T-helper 17 cell (primary cell): ENCODE results near the gene NTRK2. TPM values are rescaled to one million over a fixed set of nuclear protein-coding genes. Genes with fewer than 3 reads are reported as not detected.

Experiments used
- ATAC-seq: fragments of 150-1000 bp; cut with Tn5 transposase; 2 replicates; pipeline ENCODE4 v1.10.0; 2021; ENCODE audit warnings: mild to moderate bottlenecking, moderate library complexity
- DNase-seq, 3 donors: peaks; one replicate each; pipeline versions ENCODE4 v3.0.0 to v3.0.0-alpha.2; 2020 to 2021
- H3K9me3 ChIP-seq: one replicate; pipeline ENCODE4 v1.7.0; 2013; ENCODE audit warnings: low read length, mild to moderate bottlenecking; ENCODE audit not compliant: control insufficient read depth, poor library complexity, severe bottlenecking
- H3K27ac Mint-ChIP-seq: one replicate; pipeline ENCODE4 v1.8.0; 2022; ENCODE audit warnings: mild to moderate bottlenecking, moderate library complexity, mixed read lengths
- H3K27me3 Mint-ChIP-seq: one replicate; pipeline ENCODE4 v1.8.0; 2022; ENCODE audit warnings: mixed read lengths
- H3K36me3 Mint-ChIP-seq: one replicate; pipeline ENCODE4 v1.8.0; 2022; ENCODE audit warnings: low read depth, mixed read lengths
- H3K4me1 Mint-ChIP-seq: one replicate; pipeline ENCODE4 v1.8.0; 2022; ENCODE audit warnings: mild to moderate bottlenecking, mixed read lengths
- H3K4me3 Mint-ChIP-seq: one replicate; pipeline ENCODE4 v1.8.0; 2022; ENCODE audit warnings: mild to moderate bottlenecking, moderate library complexity, mixed read lengths
- total RNA-seq, 4 donors: library from RNA in 2 of 4; stranded (reverse) in 2 of 4; gene quantifications; one replicate each; pipeline ENCODE4 v1.2.3 and lab custom pipeline; 2022 to 2026

The NTRK2 gene
- total RNA-seq, 2 donors from 2014 or later: 1.1 to 1.6 TPM

DNA sequence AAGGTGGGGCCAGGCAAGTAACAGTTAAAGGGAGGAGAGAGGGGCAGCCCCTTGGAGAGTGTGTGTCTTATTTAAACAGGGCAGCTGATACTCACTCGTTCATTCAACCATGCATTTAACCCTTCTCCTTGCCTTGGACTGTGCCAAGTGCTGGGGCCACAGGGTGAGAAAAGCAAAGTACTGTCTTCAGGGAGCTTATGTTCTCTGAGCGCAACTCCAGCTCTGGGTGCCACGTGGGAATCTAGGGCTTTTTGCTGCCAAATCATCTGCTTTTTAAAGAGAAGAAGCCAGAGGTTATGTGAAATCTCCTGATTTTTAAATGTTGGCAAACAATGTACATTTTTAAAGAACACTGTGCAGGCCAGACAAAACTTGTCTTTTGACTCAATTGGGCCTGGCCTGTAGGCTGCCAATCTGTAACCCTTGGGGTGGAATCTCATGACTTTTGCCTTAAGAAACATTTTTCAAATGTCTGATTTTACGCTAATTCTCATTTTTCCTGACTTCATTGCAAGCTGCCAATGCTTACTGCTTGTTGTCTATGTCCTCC, 157.8 kb downstream of the NTRK2 start:
- Mint-ChIP-seq H3K27me3 (peaks cover 37% of the 10 kb centered on the region), H3K27ac (no peak overlapping the region), H3K4me1 (no peaks in the 10 kb centered on the region), H3K4me3 (no peak overlapping the region), H3K36me3 (no peaks in the 10 kb centered on the region)
- DNase-seq (no peak), ATAC-seq (no peak)
- no peaks in the 10 kb centered on the region for H3K9me3 ChIP-seq

DNA sequence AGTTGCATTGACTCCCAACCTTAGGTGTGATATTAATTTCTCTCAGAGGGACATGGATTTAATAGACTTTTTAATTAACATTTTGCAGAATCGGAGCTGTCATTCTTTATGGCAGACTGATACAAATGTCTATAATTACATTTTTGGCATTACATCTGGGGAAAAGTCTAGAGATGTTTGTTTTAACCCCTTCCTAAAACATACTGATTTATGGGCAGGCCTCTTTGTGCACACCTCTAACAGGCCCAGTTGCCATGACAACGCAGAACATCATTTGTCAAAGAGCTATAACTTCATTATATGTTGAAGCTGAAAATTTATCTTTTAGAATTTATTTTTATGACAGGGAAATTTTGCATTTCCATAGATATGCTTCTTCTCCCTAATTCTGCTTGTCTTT, 158.5 kb downstream of the NTRK2 start:
- no peak for DNase-seq
- no peak overlapping the region for H3K27ac Mint-ChIP-seq
- ATAC-seq: no peak
- H3K9me3 ChIP-seq: no peaks in the 10 kb centered on the region
- H3K27me3 Mint-ChIP-seq: peaks cover 31% of the 10 kb centered on the region
- H3K4me3 Mint-ChIP-seq: no peak overlapping the region
- H3K36me3 Mint-ChIP-seq: no peaks in the 10 kb centered on the region
- H3K4me1 Mint-ChIP-seq: no peaks in the 10 kb centered on the region

DNA sequence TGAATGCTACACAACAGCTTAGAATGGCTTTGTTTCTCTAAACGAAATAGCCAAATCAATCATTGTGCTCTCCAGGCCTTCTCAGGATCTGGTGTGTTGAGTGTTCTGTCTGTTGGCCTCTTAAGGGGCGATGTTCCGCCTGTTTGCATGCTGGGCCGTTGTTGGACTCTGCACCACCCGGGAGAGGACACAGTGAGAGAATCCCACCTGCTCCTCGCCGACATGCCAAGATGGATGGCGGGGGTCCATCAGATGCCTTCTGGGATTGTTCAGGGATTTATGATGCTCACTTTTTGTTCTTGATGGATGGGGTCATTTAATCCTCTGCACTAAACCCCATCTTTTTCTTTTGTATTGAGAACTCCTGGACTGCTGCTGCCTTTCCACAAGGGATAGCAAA, 159.9 kb downstream of the NTRK2 start:
- Mint-ChIP-seq H3K36me3 (no peaks in the 10 kb centered on the region), H3K27ac (no peak overlapping the region), H3K4me3 (no peak overlapping the region), H3K27me3 (peaks cover 22% of the 10 kb centered on the region), H3K4me1 (peaks cover 2% of the 10 kb centered on the region)
- DNase-seq (no peak), ATAC-seq (no peak)
- no peaks in the 10 kb centered on the region for H3K9me3 ChIP-seq

DNA sequence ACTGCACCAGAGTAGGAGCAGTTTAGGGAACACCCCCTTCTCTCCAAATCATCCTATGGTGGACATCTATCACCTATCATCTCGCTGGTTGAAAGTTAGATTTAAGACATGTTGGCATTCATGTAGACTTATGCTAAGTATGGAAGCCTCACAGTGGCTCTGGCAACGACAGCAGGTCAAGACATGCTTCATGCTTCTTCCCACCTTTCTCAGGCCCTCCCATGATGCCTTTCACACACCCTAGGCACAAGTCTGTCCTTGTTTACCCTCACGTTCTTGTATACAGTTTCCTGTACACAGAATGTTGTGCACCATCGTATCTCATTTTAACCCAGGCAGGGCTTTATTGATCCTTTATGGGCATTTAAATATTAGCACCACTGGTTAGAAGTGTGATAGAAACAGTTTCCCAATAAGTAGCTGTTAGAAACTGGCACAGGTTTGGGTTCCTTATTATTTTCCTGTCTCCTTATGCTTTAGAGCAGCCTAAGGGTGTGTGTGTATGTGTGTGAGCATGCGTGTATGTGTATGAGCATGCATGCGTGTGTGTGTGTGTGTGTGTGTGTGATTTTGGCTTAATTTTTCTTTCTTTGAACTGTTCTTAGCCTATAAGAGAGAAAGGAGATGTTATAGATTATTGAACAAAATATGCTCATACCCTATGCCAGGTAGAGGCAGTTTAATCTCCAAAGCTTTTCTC, 160.6 kb downstream of the NTRK2 start:
- no peak for ATAC-seq
- H3K27ac Mint-ChIP-seq: no peak overlapping the region

DNA sequence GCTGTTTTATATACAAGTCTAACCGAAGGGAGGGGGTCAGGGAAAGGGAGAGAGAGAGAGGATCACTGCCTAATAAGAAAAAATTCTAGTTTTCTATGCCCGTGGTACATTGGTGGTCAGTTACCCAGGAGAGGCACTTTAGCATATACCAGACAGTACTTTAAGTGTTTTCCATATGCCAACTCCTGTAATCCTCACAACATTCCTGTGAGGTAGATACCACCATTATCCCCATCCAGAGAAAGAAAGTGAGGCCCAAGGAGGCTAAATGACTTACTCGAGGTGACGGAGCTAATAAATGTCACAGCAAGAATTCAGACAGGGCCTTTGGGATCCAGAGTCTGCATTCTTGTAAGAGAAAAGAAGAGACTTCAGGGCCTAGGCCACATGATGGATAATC, 161.8 kb downstream of the NTRK2 start:
- H3K9me3 ChIP-seq: no peaks in the 10 kb centered on the region
- ATAC-seq: no peak
- H3K27ac Mint-ChIP-seq: no peak overlapping the region
- no peaks in the 10 kb centered on the region for H3K36me3 Mint-ChIP-seq
- no peak overlapping the region for H3K4me3 Mint-ChIP-seq
- H3K4me1 Mint-ChIP-seq: peaks cover 2% of the 10 kb centered on the region
- no peak for DNase-seq
- peaks cover 34% of the 10 kb centered on the region for H3K27me3 Mint-ChIP-seq

More for the DNA sequence above, 160.6 kb downstream of the NTRK2 start:
- Mint-ChIP-seq H3K4me1 (peaks cover 2% of the 10 kb centered on the region), H3K4me3 (no peak overlapping the region), H3K27me3 (peaks cover 22% of the 10 kb centered on the region), H3K36me3 (no peaks in the 10 kb centered on the region)
- H3K9me3 ChIP-seq: no peaks in the 10 kb centered on the region
- DNase-seq: no peak

DNA sequence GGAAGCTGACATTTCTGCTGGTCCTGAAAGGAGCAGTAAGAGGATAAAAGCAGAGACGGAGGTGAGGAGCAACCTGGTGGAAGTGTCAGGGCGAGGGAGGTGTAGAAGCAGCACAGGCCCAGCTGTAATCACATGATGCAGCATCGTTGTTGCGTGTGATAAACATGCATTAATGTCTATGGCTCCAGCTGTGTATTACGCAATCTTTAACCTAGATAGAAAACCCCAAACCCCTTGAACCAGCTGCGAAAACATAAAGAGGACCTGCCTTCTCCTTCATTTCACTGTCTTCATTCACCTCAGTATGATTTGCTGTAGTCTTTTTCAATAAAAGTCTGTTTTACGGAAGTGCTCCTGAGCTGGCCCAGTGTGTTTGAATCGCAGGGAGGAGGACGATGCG, 162.9 kb downstream of the NTRK2 start:
- H3K27me3 Mint-ChIP-seq: peaks cover 38% of the 10 kb centered on the region
- H3K36me3 Mint-ChIP-seq: no peaks in the 10 kb centered on the region

DNA sequence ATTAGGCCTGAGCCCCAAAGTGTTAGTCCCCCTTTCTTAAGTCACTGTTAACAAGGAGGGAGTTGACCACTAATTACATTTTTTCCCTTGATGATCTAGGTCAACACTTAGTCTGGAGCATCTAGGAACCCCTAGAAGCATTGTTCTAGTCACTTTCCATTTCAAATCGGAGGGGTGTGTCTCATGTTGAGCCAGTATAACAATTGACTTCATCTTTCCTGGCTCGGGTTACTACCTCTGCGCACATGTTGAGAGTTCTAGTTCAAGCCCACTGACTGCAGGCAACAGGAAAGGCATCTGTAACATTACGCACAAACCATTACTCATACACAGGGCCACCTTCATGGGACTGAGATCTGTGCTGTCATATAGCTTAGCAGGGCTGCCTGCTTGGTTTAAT, 164.9 kb downstream of the NTRK2 start:
- Mint-ChIP-seq H3K27ac (no peak overlapping the region), H3K4me3 (no peak overlapping the region), H3K27me3 (peaks cover 43% of the 10 kb centered on the region), H3K36me3 (no peaks in the 10 kb centered on the region), H3K4me1 (peaks cover 2% of the 10 kb centered on the region)
- H3K9me3 ChIP-seq: no peaks in the 10 kb centered on the region
- DNase-seq (no peak), ATAC-seq (no peak)

More for the DNA sequence above, 162.9 kb downstream of the NTRK2 start:
- Mint-ChIP-seq H3K4me1 (peaks cover 2% of the 10 kb centered on the region), H3K27ac (no peak overlapping the region), H3K4me3 (no peak overlapping the region)
- ATAC-seq: no peak
- no peak for DNase-seq
- no peaks in the 10 kb centered on the region for H3K9me3 ChIP-seq

DNA sequence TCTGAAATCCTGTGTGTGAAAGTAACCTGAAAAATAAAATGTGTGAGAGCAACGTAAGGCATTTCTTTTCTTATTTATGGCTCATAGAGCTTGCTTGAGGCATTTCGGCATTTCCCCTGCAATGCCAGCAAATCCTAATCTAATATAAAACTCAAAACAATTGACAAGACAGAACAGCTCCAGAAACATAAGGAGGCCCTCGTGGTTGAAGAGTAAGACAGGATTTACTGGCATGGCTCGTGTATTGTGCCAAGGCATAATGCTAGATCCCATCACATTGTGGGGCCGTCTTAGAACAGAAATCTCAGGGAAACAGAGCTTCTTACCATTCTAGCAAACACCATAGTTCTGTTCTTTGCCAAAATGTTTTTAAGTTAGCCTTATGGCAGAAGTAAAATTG, 166.2 kb downstream of the NTRK2 start:
- no peak overlapping the region for H3K4me3 Mint-ChIP-seq
- no peaks in the 10 kb centered on the region for H3K9me3 ChIP-seq
- H3K27me3 Mint-ChIP-seq: peaks cover 40% of the 10 kb centered on the region
- no peak for ATAC-seq
- H3K27ac Mint-ChIP-seq: no peak overlapping the region
- no peak for DNase-seq
- peaks cover 2% of the 10 kb centered on the region for H3K4me1 Mint-ChIP-seq
- H3K36me3 Mint-ChIP-seq: peaks cover 3% of the 10 kb centered on the region

DNA sequence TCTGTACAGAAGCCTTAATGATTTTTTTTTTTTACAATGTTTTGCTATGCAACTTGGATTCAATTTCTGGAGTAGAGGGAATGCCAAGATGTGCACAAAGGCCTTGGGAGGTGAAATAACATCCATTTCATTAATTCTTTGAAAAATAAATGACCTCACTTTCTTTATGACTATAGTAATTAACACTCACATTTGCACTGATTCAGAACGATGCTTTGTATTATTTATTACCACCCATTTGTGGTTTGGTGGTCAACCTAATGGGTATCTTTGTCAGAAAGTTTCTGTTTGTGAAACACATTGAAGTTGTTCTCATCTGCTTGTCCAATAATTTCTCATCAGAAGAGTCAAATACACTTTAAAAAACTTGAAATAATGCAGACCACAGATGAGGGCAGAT, 169.3 kb downstream of the NTRK2 start:
- ATAC-seq (no peak), DNase-seq (no peak)
- H3K4me1 Mint-ChIP-seq: no peaks in the 10 kb centered on the region
- peaks cover 44% of the 10 kb centered on the region for H3K27me3 Mint-ChIP-seq
- H3K4me3 Mint-ChIP-seq: no peak overlapping the region
- peaks cover 3% of the 10 kb centered on the region for H3K36me3 Mint-ChIP-seq
- H3K27ac Mint-ChIP-seq: no peak overlapping the region
- no peaks in the 10 kb centered on the region for H3K9me3 ChIP-seq

DNA sequence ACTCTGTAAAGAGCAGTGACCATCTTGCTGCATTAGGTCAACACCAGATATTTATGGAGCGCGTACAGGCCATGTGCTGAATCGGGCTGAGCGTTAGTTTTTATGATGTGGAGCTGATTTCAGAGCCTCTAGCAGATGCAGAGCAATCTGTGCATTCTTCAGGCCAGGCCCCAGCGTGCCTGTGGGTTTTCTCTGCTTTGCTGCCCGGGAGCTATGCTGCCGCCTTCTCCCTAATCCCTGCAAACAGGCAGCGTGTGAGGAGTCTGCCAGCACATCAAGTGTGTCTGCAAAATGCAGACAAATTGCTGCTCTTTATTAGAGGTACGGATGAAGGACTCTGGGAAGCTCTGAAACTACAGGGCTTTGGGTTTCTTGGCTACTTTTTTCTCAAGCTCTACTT, 170.0 kb downstream of the NTRK2 start:
- no peak for DNase-seq
- H3K27me3 Mint-ChIP-seq: peaks cover 44% of the 10 kb centered on the region
- peaks cover 3% of the 10 kb centered on the region for H3K36me3 Mint-ChIP-seq
- H3K4me3 Mint-ChIP-seq: no peak overlapping the region
- ATAC-seq: no peak
- H3K27ac Mint-ChIP-seq: no peak overlapping the region
- H3K4me1 Mint-ChIP-seq: no peaks in the 10 kb centered on the region
- no peaks in the 10 kb centered on the region for H3K9me3 ChIP-seq

DNA sequence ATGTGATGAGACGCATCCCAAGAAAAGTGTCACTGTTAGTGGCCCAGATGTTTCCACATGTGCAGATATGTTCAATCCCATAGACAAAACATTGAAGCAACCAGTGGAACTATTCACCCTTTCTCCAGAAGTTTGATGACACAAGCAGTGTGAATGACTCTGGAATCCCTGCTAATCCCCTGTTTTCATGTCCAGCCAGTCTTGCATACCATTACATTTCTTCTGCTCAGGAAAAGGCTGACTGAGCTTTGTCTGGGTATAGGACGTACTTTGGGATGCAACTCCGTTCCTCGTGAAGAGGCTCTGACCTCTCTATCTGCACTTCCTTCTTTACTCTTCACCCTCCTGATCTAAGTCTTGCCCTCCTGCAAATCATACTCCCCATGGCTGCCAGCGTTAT, 172.4 kb downstream of the NTRK2 start:
- H3K9me3 ChIP-seq: no peaks in the 10 kb centered on the region
- Mint-ChIP-seq H3K27ac (no peak overlapping the region), H3K27me3 (peaks cover 26% of the 10 kb centered on the region), H3K36me3 (peaks cover 3% of the 10 kb centered on the region), H3K4me1 (no peaks in the 10 kb centered on the region), H3K4me3 (no peak overlapping the region)
- DNase-seq: no peak
- no peak for ATAC-seq

DNA sequence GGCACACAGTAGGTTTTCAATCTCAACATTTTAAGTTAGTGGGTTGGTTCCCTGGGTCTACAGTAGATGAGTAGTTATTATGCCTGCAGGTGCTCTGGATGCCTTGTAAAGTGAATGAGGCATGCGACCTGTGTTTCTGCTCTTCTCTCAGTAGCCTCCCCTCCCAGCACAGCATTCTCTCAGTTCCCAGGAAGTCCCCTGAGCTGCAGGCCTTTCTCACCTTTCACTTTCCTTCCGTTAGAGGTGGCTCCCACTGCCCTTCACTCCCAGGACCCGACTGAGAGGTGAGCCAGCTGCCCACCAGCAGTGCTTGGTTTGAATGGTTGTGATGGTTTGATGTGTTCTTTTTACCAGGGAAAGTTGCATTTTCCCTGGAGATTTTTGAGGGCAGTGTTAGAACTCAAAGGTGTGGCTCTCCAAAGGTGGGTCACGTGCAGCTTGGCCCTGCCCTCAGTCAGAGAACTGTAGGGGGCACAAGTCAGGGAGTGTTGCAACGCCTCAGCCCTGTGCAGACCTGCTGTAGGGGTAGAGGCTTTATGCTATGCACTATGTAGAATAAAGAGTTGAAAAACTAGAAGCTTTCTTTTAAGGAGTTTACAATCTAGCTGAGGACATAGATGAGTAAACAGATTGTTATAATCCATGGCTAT, 173.8 kb downstream of the NTRK2 start:
- peaks cover 21% of the 10 kb centered on the region for H3K27me3 Mint-ChIP-seq
- ATAC-seq (no peak), DNase-seq (no peak)
- H3K27ac Mint-ChIP-seq: no peak overlapping the region
- H3K36me3 Mint-ChIP-seq: peaks cover 3% of the 10 kb centered on the region
- H3K9me3 ChIP-seq: no peaks in the 10 kb centered on the region
- no peaks in the 10 kb centered on the region for H3K4me1 Mint-ChIP-seq
- H3K4me3 Mint-ChIP-seq: no peak overlapping the region

DNA sequence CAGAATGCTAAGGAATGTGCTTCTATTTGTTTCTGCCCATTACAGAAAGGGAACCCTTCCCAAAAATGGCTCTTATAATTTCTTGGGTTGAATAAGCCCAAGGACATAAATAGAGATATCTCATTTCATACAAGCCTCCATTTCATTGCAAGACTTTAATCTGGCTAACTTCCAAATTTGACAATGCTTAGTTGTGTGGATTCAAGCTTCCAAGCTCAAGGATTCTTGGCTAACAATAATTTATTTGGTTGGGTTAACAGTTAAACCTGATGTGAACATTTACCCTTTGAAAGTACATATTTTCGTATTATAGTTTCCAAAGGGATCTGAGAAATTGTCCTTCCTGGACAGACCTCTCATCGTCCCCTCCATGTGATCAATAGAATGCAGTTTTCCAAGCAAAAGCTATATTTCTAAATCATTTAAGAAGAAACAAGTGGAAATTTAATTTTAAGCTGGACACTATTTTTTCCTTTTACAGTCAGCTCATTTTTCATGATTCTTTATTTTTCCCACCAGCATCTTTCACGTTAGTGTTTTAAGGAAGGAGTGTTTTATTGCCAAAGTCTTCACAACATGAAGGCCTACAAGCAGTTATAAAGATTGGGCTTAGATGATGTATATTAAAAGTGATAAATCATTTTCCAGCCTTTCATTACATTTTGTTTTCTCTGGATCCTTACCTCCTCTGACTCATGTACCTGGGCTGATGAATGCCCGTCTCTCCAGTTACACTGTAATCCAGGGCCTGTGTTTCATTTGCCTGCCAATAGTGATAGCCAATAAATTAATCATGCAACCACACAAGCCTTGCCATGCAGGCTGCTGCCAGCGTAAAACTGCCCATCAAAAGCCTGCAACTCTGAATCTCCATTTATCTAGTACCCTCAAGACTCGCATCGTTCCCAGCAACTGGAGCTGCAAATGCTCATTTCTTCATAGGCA, 176.7 kb downstream of the NTRK2 start:
- Mint-ChIP-seq H3K4me1 (no peaks in the 10 kb centered on the region), H3K27me3 (peaks cover 10% of the 10 kb centered on the region), H3K27ac (no peak overlapping the region), H3K4me3 (no peak overlapping the region), H3K36me3 (no peaks in the 10 kb centered on the region)
- no peak for DNase-seq
- ATAC-seq: no peak
- H3K9me3 ChIP-seq: no peaks in the 10 kb centered on the region
